Measurements from ENCODE around the gene SCAF4. TPM values are rescaled to one million over a fixed set of nuclear protein-coding genes. Genes with fewer than 3 reads are reported as not detected.
"Not testable (repeated sequence)": the region's sequence is repeated elsewhere in the genome, so short reads cannot be mapped to it uniquely, and the experiment has no call there.

The SCAF4 gene
- 10 to 100 TPM; 32.8 to 42.4 (median 35.6) TPM for polyA plus RNA-seq (ENCODE audit: insufficient read length in 4 of 4)

GRCh38 chr21:31731857-31732596 lies at the start of gene SCAF4:
TSS of gene SCAF4 (minus strand) at chr21:31732118. CDS start at chr21:31731692, 426 bp downstream.
- peak; percentile 78 to 83 (median 79) for DNase-seq (ENCODE audit: low read depth in 4 of 4, low spot score in 3 of 4)

- DNase-seq (ENCODE audit: low read depth in 4 of 4, low spot score in 3 of 4): no peak
Observed at GRCh38 chr21:31780944-31781343, 49.0 kb upstream of the SCAF4 start.

GRCh38 chr21:31778546-31778945 lies 46.6 kb upstream of the SCAF4 start:
- no peak for DNase-seq (ENCODE audit: low read depth in 4 of 4, low spot score in 3 of 4)

DNA sequence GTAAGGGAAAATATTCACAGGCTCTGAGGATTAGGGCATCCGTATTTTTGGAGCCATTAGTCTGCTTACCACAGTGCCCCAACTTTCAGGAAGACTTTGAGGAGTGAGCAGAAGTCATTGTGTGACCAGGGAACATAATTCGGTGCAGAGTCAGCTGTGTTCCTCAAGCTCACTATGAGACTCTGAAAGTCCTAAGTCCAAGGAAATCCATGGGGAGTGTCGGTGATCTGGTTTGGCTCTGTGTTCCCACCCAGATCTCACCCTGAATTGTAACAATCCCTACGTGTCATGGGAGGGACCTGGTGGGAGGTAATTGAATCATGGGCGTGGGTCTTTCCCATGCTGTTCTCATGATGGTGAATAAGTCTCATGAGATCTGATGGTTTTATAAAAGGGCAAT lies 45.9 kb upstream of the SCAF4 start:
- no peak for DNase-seq (ENCODE audit: low read depth in 4 of 4, low spot score in 3 of 4)

- no peak for DNase-seq (ENCODE audit: low read depth in 4 of 4, low spot score in 3 of 4)
Observed at GRCh38 chr21:31774031-31774430, 42.1 kb upstream of the SCAF4 start.

DNA sequence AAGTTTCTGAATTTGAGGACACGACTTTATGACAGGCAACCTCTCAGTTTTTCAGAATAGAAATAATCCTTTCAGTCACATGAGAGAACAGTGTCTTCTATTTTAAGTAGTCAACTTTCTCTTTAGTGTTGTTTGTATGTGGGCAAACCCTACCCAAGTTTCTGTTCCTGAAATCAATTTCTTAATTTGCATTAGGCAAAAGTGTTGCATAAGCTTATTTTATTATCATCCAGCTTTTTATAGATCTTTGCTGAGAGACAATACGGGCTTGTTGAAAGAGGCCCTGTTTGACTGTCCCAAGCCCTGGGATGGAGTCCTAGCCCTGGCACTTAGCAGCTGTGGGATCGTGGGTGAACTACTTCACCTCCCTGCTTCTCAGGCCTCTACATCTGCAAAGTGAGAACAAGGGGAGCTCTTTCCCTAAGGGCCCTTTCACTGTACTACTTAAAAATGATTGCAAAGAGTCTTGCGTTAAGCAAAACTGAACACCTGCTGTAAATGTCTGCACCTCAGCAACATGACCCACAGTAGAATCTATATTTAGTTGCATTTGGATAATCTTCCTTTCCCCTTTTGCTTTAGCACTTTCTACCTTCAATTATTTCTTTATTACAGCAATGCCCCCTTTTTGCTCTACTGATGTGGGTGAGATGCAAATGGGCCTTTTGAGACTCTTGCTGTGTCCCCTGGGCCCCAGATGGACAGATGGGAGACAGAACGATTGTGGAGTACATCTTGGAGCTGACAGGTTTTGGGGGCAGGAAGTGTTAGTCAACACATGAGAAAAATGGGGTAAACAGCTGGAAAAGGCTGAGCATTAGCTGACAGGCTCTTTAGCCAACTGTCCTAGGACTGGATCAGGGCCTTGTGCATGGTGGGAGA lies 41.0 kb upstream of the SCAF4 start:
- no peak for DNase-seq (ENCODE audit: low read depth in 4 of 4, low spot score in 3 of 4)

GRCh38 chr21:31771685-31772084 lies 39.8 kb upstream of the SCAF4 start:
- no peak for DNase-seq (ENCODE audit: low read depth in 4 of 4, low spot score in 3 of 4)

DNA sequence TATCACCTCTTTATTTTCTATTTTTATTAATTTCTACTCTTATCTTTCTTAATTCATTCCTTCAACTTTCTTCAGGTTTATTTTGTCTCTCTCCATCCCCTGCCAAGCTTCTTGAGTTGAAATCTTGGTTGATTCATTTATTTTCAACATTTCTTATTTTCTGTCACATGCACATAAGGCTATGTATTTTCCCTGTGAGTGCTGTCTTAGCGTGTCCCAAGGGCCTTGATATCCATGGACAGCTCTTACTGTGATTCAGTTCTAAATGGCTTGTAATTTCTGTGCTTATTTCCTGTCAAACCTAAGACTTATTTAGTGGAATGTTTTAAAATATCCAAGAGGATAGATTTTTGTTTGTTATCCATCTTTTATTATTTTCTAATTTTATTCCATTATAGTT lies 36.8 kb upstream of the SCAF4 start:
- no peak for DNase-seq (ENCODE audit: low read depth in 4 of 4, low spot score in 3 of 4)

GRCh38 chr21:31766899-31767298 lies 35.0 kb upstream of the SCAF4 start:
- DNase-seq (ENCODE audit: low read depth in 4 of 4, low spot score in 3 of 4): no peak

DNA sequence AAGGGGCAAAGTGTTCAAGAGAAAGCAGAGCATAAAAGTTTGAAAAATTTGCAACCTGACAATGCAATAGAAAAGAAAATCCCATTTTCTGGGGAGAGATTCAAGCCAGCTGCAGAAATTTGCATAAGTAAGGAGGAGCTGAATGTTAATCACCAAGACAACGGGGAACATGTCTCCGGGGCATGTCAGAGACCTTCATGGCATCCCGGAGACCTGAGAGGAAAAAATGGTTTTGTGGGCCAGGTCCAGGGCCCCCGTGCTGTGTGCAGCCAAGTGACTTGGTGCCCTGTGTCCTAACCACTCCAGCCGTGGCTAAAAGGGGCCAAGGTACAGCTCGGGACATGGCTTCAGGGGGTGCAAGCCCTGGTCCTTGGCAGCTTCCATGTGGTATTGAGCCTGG lies 33.9 kb upstream of the SCAF4 start:
- DNase-seq (ENCODE audit: low read depth in 4 of 4, low spot score in 3 of 4): not testable (repeated sequence)

GRCh38 chr21:31760931-31761330 lies 29.0 kb upstream of the SCAF4 start:
- DNase-seq (ENCODE audit: low read depth in 4 of 4, low spot score in 3 of 4): no peak

DNA sequence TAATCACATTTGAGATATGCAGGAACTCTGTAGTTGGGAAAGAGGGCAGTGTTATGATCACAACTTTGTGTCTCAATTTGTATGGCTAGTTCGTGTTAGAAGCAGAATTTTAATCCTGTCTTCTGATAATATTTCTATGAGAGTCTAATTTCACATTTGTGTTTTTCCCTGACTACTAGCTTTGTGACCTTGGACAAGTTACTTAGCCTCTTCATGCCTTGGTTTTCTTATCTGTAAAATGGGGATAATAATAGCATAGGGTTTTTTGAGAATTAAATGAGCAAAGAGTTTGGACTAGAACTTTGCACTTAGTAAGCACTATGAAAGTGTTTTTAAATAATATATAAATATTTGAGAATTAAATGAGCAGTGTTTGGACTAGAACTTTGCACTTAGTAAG lies 24.9 kb upstream of the SCAF4 start:
- no peak for DNase-seq (ENCODE audit: low read depth in 4 of 4, low spot score in 3 of 4)

DNA sequence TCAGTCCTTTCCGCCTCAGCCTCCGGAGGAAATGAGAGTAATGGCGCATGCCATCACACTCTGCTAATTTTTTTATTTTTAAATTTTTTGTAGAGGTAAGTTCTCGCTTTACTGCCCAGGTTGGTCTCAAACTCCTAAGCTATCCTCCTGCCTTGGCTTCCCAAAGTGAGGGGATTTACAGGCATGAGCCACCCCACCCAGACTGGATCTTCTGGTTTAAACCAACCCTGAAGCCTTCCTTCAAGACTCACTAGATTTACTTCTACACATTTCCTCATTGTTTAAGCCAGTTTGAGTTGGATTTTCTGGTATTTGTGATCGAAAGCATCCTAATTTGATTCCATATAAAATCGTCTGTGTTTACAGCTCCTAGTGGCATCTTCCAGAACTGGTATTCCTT lies 23.1 kb upstream of the SCAF4 start:
- DNase-seq (ENCODE audit: low read depth in 4 of 4, low spot score in 3 of 4): no peak

DNA sequence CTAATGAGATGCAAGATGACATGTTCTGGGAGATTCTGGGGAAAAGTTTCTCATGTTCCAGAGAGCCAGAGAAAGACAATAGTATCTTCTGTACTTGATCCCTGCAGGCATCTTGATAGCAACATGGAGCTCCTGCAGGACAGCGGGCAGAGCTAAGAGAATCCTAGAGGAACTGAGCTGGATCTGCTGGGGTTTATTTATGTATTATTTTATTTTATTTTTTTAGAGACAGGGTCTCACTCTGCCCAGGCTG lies 22.7 kb upstream of the SCAF4 start:
- no peak for DNase-seq (ENCODE audit: low read depth in 4 of 4, low spot score in 3 of 4)

GRCh38 chr21:31753949-31754707 lies 22.2 kb upstream of the SCAF4 start:
- DNase-seq (ENCODE audit: low read depth in 4 of 4, low spot score in 3 of 4): no peak

GRCh38 chr21:31752967-31753366 lies 21.0 kb upstream of the SCAF4 start:
- no peak for DNase-seq (ENCODE audit: low read depth in 4 of 4, low spot score in 3 of 4)

- DNase-seq (ENCODE audit: low read depth in 4 of 4, low spot score in 3 of 4): no peak
Observed at GRCh38 chr21:31752352-31752751, 20.4 kb upstream of the SCAF4 start.

- no peak for DNase-seq (ENCODE audit: low read depth in 4 of 4, low spot score in 3 of 4)
Observed at GRCh38 chr21:31750843-31751242, 18.9 kb upstream of the SCAF4 start.

DNA sequence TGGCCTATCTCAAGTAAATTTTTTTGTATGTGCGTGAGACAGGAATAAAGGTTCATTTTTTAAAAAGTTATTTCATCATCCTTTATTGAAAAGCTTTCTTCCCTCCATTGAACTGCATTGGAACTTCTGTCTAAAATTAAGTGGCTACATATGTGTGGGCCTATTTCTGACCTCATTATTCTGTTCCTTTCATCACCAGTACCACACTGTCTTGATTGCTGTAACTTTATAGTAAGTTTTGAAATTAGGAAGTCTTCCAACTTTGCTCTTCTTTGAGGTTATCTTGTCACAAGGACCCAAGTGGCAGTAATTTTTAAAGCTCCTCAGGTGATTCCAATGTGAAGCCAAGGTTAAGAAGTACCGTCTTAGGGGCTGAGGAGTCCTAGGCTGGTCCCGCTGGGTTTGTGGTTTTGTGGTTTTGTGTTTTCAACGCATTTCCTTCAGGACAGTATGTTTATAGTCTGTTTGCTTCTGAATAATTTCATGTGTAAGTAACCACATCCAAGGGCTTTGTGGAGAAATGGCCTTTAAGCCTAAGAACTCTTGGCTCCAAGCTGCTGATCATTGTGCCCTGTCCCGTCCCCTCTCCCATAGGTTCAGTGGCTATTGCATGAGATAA lies 12.4 kb upstream of the SCAF4 start:
- DNase-seq (ENCODE audit: low read depth in 4 of 4, low spot score in 3 of 4): no peak

DNA sequence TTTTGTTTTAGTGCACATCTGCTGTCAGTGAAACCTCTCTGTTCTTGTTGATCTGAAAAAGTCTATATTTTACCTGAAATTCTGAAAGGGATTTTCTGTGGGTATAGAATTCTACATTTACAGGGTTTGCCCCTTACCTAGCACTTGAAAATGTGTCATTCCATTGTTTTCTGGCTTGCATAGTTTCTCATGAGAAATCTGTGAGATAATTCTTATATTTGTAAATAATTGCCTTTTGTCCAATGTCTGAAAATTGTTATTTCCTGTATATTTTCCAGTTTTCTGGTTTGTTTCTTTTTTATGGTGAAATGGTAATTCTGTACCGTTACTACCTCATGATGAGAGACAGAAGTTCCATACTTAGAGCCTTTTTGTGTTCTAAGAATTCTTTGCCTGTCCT lies 11.8 kb upstream of the SCAF4 start:
- no peak for DNase-seq (ENCODE audit: low read depth in 4 of 4, low spot score in 3 of 4)

GRCh38 chr21:31741116-31741515 lies 9.2 kb upstream of the SCAF4 start:
- DNase-seq (ENCODE audit: low read depth in 4 of 4, low spot score in 3 of 4): no peak

All from right renal pelvis (tissue), 4 donors.